DMS114 treated with DMSO at 0.1 percent for 48 hours (cell line): ENCODE data around the gene CDK6.
"Not testable (repeated sequence)": the region's sequence is repeated elsewhere in the genome, so short reads cannot be mapped to it uniquely, and the experiment has no call there.

Experiments
- DNase-seq: peaks from one replicate; lab custom pipeline; 2025; ENCODE audit not compliant: unreplicated experiment; lab: John Stamatoyannopoulos, UW

Gene CDK6

DNA sequence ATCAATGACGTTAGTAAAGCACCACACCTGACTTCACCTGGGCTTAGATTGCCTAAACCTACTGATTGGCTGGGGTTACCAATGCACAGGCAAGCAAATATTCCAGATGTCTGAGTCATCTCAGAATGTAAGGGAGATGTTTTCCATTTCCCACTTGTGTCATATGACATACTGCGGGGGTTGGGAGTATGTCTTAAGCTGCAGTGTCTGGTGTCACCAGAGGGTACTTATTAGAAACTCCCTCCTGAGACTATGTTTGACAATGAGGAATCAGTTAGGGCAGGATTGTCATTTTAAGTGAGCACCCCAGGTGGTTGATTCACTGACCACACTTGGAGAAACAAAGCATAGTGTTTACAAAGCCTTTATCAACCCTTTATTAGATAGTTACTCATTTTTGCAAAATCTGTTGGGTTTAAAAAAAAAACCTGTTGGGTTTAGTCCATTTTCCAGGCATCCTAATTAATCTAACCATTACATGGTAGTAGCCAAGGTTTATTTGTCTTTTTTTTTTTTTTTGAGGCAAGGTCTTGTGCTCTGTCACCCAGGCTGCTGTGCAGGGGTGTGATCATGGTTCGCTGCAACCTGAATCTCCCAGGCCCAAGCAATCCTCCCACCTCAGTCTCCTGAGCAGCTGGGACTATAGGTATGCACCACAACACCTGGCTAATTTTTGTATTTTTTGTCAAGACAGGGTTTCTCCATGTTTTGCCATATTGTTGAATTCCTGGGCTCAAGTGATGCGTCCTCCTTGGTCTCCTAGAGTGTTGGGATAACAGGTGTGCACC is 72.5 kb downstream of the CDK6 start:
- DNase-seq, result no peak

DNA sequence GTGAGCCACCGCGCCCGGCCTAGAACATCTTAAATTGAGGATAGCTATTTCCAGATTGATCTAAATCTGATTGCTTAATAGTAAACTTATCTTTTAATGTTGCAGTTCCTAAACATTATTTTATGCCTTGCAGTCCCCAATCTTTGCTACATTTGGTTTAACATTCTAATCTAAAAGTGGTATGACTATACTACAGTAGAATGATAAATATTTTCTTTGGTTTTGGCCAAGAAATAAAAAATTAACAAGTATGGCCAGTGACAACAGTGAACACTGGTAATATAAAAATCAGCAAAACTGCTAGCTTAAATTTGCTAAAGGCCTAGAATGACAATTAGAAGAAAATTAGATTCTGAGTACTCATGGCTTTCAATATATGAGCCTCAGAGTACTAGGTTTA is 73.5 kb downstream of the CDK6 start:
- no peak for DNase-seq

DNA sequence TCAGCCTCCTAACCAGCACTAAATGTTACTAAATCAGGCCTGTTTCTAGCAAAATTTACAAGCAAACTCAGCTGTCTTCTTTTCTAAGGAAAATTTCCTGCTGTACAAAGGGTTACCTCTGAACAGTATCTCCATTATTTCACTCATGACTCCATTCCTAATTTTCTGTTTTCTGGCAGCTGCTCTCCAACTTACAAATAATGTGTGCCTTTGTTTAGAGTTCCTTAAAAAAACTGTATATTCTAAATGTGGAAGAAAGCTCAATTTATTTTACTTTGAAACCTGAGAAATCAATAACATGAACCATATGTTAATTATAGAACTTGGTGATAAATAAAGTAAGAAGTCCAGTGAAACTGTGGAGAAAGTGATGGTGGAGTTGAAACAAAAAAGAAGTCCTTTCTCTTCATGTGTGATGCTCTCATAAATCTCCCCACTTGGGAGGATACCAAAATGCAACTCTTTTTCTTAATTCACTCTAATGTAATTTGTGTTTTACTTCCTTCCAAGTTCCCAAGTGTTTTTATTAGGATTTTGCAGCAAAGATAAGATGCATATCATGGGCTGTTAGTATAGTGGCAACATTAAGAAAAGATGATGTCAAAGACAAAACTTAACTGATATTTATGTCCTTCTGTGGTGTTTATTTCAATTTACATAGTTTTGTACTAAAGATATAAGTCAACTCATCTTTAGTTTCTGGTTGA is 74.8 kb downstream of the CDK6 start:
- DNase-seq, result no peak

DNA sequence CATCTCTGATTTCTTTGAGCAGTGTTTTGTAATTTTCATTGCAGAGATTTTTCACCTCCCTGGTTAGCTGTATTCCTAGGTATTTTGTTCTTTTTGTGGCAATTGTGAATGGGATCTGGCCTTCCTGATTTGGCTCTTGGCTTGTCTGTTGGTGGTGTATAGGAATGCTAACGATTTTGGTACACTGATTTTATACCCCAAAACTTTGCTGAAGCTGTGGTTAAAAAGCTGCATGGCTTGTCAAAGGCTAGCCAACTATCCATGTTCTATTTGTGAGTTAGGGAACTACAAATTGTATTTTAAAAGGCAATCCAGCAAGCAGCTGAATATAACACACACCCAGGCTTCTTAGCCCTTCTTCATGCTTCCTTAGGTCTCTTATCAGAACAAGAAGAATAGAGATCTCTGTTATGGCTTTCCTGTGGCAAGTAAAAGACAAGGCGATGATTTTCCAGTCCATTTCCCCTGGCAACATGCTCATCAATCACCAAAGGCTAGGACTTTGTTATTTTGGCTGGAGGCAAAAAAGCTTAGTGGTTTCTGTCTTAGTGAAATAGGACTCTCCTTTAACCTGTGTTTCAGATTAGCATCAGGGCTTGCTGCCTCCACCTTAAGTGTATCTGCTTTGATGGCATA is 77.5 kb downstream of the CDK6 start:
- DNase-seq, result no peak

DNA sequence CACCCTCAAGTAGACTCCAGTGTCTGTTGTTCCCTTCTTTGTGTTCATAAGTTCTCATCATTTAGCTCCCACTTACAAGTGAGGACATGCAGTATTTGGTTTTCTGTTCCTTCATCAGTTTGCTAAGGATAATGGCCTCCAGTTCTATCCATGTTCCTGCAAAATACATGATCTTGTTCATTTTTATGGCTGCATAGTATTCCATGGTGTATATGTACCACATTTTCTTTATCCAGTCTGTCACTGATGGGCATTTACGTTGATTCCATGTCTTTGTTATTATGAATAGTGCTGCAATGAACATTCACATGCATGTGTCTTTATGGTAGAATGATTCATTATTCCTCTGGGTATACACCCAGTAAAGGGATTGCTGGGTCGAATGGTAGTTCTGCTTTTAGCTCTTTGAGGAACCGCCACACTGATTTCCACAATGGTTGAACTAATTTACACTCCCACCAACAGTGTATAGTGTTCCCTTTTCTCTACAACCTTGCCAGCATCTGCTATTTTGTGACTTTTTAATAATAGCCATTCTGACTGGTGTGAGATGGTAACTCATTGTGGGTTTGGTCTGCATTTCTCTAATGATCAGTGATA is 79.0 kb downstream of the CDK6 start:
- DNase-seq, result not testable (repeated sequence)

DNA sequence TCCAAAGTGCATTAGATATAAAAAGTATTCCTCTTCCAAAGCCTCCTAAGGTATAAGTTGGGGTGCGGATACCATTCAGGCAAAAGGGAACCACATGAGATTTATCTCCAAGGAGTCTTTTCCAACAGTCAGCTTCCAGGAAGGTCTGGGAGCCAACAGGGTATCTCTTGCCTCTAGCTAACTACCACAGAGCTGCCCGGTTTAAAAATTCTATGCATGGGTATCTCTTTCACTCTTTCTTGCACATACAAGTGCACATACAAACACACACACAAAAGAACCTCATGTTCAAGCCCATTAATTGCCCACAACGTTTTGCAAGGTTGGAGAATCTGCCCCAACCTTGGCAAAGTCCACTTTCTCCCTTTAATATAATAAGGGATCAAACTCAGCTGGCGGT is 80.7 kb downstream of the CDK6 start:
- no peak for DNase-seq

DNA sequence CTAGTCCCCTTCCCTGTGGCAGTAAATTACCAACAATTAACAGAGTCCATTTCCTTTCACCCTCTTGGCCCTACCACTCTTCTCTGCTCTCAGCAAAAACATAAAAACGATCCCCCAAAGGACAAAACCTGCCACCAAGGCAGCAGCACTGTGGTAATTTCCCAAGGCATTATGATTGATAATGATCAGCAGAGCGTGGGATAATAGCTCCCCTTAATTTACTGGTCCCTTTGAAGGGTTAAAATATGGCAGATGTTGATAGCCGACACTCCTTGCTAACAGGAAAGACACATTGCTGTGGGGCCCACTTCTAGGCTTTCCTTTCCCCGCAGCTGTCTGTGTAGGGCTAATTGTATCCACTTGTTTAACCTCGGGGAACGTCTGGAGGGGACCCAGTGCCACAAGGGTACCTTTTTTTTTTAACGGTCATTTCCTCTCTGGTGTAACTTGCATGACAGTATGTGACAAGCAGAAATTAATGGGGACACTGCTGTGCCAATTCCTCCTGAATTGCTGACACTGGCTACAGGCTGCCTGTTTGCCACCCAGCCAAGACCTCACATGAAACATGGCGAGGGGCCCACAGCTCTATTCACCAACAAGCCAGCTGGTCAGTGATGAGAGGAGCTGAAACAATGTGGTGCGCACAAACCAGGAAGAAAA is 81.3 kb downstream of the CDK6 start:
- DNase-seq, result no peak

DNA sequence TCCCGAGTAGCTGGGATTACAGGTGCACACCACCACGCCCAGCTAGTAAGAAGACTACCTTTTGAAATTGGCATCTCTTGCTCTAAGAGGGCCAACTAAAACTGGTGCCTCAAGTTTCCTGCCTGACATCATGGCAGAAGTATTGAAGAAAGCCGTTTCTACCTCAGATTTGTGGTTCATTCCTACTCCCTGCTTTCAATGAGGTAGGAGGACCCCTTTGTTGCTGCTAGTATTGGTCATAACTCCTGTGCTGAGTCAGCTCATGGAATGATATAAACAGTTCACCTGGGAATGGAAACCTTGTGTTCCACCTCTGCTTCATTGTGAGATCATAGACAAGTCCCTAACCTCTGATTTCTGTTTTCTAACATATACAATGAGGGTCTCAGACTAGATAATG is 82.8 kb downstream of the CDK6 start:
- DNase-seq, result no peak

DNA sequence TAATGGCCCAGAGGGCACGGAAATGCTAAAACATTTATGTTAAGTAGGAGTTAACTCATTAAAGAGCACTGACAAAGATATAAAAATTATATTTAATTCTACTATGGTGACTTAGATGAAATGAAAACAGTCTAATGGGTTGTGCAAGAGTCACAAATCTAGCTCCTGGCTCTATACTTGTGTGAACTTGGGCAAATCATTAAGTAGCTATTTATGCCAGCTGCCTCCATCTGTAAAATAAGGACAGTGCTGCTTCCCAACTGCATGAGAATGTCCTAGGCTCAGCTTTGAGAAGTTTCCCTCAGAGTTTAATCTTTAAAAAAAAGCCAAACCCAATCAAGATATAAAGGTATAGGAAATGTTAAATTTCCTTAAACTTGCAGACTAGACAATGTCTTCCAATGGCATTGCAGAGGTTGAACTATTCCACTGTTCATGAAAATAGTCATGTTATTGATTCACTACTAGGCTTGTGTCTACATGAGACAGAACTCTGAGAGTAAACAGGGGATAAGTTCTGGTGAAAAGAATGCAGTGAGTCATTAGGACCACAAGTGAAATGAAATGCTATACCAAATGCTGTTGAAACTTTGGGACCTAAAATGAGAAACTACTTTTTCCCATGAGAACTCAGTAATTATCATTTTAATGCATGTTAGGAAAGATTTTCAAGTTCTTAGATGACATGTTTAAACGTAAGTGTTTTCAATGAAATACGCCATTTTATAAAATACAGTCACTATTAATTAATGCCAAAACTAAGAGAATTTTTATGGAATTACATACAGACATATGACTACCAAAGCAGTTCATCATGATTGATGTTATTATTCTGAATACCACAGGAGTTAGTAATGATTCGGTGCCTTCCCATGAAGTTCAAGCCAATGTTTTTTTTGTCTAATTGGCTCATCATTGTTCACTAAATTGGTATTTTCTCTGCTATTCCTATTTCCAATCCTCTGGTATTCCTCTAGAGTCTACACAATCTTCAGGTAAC is 84.2 kb downstream of the CDK6 start:
- no peak for DNase-seq

DNA sequence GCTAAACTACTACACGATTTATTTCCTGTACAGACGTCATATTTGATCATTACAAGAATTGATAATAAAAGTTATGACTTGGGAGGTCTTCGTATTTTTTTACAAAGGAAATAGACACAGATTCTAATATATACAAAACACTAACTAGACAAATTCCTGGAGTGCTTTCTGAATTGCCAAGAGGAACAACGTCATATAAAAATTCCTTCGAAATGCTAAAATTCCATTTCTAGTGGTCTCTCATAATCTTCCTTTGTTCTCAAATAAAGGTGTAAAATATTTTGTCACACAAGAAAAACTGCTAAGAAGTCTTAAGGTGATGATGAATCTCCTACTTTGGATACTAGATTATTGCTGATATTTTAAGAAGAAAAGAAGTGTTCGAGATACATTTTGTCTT is 85.4 kb downstream of the CDK6 start:
- no peak for DNase-seq

DNA sequence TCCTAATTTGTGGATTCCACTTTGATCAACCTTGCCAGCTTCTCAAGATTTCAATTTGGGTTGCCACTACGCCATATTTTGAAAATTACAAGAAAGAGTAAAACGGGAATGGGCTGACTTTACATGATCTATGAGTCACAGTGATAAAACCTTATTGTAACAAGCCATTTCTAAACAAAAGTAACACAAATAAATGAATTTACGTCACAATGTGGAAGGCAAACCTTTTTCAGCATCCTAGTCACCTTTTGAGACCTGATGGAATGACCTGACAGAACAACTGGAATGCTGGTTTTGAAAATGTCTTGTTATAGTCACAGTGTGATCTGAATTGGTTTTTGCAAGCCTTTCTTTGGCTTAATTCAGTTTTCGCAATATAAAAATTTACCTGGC is 85.9 kb downstream of the CDK6 start:
- no peak for DNase-seq

DNA sequence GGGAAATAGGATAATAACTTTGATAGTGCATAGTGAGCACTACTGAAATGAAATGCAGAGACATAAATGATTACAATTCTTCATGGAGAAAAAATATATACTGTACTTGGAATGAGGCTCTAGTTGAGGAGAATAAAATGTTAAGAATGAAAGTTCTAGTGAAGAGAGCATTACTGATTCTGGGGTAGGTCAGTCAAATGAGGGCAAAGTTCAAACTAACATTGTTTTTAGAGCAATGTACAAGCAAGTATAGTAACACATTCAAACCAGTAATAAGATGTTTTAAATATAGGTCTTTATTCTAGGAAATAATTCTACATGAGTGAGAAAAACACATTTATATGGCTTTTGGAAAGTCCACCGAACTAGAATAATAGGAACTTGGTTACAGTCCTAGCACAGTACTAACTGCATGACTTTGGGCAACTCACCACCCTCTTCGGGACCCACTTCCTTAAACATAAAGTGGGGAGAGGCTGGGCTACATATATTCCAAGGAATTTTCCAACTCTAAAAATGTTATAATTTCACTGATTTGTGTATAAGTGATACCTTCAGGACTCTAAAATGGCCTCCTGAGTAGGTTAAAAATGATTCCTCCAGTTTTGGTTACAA is 86.4 kb downstream of the CDK6 start:
- DNase-seq, result no peak

DNA sequence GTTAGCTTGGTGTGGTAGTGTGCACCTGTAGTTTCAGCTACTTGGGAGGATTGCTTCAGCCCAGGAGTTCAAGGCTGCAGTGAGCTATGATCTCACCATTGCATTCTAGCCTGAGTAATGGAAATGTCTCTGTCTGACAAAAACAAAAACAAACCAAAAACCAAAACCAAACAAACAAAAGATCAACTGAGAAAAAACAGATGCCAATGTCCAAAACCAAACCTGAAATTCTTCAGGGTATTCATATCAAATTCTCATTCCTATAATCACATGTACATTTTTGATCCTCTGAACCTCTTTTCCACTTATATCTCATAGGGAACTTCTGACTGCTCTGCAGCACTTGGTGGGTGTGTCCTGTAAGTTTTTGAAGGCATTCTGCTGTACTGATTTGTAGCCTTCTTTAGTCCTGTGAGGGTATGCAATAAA is 87.0 kb downstream of the CDK6 start:
- no peak for DNase-seq

DNA sequence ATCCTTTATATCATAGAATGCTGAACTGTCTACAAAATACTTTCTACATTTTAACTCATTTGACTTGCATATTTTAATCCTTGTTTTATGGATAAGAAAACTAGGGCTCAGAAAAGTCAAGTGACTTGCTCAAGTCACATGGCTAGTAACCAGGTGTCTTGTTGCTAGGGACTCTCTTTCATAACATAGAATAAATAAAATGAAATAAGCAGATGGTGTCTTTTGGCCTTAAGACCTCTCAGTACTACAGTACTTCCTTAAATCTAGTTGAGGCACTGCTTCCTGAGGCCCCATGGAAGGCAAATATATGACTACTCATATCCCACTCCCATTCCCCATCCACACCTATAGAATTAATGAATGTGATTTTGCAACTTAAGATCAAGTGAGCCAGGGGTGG is 87.9 kb downstream of the CDK6 start:
- no peak for DNase-seq

DNA sequence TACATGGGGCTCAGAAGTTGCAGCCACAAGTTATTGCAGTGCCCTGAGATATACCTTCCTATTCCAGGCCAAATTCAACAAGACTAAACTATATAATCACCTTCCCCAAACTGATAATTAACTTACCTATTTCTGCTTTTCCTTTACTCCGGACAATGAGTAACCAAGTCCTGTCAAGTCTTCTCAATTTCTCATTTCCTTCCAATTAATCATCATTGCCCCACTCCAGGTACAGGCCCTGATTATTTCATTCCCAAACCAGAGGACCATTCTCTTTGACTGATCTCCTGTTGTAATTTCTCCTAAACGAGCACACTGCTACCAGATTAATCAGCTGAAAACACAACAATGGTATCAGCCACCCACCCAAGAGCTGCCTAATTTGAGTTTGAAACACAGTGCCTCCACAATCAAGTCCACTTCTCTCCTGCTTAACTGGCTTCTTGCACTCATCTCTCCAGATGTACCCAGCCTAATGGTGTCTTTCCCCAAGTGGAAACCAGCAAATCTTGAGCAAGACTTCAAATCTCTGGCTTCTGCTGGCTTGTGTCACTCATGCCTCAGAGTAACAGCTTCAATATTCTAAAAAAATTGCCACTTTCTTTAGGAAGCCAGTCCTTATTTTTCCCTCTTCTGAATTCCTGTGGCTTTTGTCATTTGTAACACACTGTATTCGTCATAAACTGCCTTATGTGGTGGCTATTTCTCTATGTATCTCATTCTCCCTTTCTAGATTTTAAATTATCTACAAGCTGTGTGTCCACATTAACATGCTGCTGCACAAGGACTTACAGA is 89.1 kb downstream of the CDK6 start:
- DNase-seq, result no peak

DNA sequence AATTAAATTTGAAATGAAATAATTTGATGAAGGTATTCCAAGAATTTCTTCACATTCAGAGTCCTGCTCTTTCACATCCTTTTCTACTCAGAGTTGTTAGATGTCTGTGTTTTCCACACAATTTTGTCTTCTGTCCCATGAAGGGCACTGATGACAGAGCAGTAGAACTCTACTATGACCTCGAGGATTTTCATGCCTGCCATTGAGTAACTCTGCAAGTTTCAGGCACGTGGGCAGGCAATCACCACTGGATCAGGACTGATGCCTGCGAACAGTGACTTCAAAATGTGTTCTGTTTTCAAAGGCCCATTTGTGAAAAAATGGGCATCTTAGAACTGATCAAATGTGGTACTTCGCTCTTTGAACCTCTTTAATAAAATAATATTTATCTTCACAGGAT is 91.1 kb downstream of the CDK6 start:
- no peak for DNase-seq

DNA sequence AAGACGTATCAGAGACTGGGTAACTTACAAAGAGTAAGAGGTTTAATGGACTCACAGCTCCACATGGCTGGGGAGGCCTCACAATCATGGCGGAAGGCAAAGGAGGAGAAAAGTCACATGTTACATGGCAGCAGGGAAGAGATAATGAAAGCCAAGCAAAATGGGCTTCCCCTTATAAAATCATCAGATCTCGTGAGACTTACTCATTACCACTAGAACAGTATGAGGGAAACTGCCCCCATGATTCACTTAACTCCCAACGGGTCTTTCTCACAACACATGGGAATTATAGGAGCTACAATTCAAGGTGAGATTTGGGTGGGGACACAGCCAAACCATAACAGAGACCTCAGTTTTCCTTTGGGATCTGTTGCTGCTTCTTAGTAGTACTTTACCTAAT is 92.2 kb downstream of the CDK6 start:
- not testable (repeated sequence) for DNase-seq

DNA sequence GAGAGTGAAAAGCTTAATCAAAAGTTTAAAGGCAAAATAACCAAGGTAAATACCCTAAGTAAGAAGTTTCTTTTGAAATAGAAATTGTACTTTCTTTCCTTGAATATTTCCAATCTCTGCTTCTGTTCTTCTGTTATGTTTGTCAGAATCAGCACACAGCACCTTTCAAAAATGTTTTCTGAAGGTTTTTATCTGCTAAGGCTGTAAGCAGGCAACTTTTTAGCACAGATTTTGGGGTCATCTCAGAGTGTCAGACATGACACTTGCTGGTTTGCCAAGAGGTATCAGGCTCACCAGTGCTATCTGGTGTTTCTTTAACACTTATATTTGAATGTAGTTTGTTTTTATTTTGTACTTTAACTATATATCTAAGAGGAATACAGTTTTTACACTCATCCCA is 94.2 kb downstream of the CDK6 start:
- DNase-seq, result no peak

DNA sequence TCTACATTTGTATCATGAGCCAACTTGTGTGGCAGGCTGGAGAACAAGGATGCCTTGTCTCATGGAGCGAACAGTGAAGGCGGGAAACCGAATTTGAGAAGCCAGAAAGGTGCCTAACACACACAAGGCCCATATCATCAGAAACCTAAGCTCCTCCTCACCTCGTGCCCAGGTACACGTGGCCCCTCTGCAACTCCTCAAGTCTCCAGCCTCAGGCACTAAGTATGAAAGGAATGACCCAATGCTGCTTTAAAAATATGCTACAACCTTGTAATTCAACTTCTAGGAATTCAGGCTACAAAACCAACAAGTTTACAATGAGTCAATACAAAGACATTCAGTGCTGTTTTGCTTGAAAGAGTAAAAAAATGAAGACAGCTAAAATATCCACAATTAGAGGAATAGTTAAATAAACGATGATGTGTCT is 95.7 kb downstream of the CDK6 start:
- no peak for DNase-seq
